GM12878 (cell line): ENCODE results near the gene NUP85.

ENCODE experiments used
- CHD4 ChIP-seq: fragments of 200-600 bp; sonication (generic); IDR thresholded peaks from 2 replicates; pipeline ENCODE4 v1.6.1; 2016; ENCODE audit warnings: mild to moderate bottlenecking
- HCFC1 ChIP-seq: fragments of 150-350 bp; IDR thresholded peaks from 2 replicates; pipeline ENCODE4 v1.6.1; 2014; ENCODE audit warnings: low read length
- JUND ChIP-seq: IDR thresholded peaks from 2 replicates; pipeline ENCODE4 v1.6.1; 2012; ENCODE audit warnings: low read depth, mild to moderate bottlenecking, low read length, improper control_type of control experiment, moderate library complexity
- KDM1A ChIP-seq: fragments of 200-600 bp; sonication (generic); IDR thresholded peaks from 2 replicates; pipeline ENCODE4 v1.6.1; 2016; ENCODE audit warnings: borderline replicate concordance
- POLR2A ChIP-seq: IDR thresholded peaks from 2 replicates; pipeline ENCODE4 v1.6.1; 2011; ENCODE audit warnings: low read depth, mild to moderate bottlenecking, low read length
- POLR2AphosphoS5 ChIP-seq: IDR thresholded peaks from 2 replicates; pipeline ENCODE4 v1.6.1; 2011; ENCODE audit warnings: mild to moderate bottlenecking, low read length, inconsistent platforms
- POU2F2 ChIP-seq: IDR thresholded peaks from 3 replicates; pipeline ENCODE4 v1.6.1; 2011; ENCODE audit warnings: low read depth, mild to moderate bottlenecking, low read length, borderline replicate concordance
- SIX5 ChIP-seq: IDR thresholded peaks from 2 replicates; pipeline ENCODE4 v1.6.1; 2011; ENCODE audit warnings: mild to moderate bottlenecking, low read depth, low read length, moderate library complexity; ENCODE audit not compliant: severe bottlenecking
- SMC3 ChIP-seq: IDR thresholded peaks from 2 replicates; pipeline ENCODE4 v1.6.1; 2011; ENCODE audit warnings: low read length, improper control_type of control experiment, borderline replicate concordance
- TCF12 ChIP-seq: IDR thresholded peaks from 2 replicates; pipeline ENCODE4 v1.6.1; 2011; ENCODE audit warnings: low read depth, mild to moderate bottlenecking, low read length
- YY1 ChIP-seq: IDR thresholded peaks from 2 replicates; pipeline ENCODE4 v1.6.1; 2011; ENCODE audit warnings: low read depth, mild to moderate bottlenecking, low read length
- ZZZ3 ChIP-seq: IDR thresholded peaks from 2 replicates; pipeline ENCODE4 v1.6.1; 2011; ENCODE audit warnings: low read depth; ENCODE audit not compliant: control insufficient read depth, insufficient read length
- TF ChIP-seq, protein P1 (sequence below), 3 experiments: IDR thresholded peaks in 2 of 3; conservative IDR thresholded peaks in 1 of 3; 2 replicates each; pipeline ENCODE4 v1.5.1; 2011; ENCODE audit warnings: low read depth in 3 of 3, low read length in 3 of 3, mild to moderate bottlenecking in 3 of 3, control low read depth in 2 of 3, moderate library complexity in 2 of 3, inconsistent platforms in 1 of 3, mixed read lengths in 1 of 3; ENCODE audit not compliant: control insufficient read depth in 2 of 3, insufficient read depth in 1 of 3; ENCODE audit errors: extremely low read depth in 1 of 3
- TF ChIP-seq, protein P2 (sequence below): IDR thresholded peaks from 2 replicates; pipeline ENCODE4 v1.6.1; 2012; ENCODE audit warnings: mild to moderate bottlenecking, low read depth, low read length

DNA sequence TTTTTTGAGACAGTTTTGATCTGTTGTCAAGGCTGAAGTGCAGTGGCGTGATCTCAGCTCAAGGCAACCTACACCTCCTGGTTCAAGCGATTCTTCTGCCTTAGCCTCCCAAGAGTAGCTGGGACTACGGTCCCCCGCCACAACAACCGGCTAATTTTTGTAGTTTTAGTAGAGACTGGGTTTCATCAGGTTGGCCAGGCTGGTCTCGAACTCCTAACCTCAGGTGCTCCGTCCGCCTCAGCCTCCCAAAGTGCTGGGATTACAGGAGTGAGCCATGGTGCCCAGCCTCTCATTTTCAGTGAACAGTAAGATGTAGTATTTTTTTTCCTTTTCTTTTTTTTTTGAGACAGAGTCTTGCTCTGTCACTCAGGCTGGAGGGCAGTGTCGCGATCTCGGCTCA is 30.5 kb upstream of the NUP85 start:
- TF ChIP-seq SIX5 = no peak
- TF ChIP-seq, protein P1, sequence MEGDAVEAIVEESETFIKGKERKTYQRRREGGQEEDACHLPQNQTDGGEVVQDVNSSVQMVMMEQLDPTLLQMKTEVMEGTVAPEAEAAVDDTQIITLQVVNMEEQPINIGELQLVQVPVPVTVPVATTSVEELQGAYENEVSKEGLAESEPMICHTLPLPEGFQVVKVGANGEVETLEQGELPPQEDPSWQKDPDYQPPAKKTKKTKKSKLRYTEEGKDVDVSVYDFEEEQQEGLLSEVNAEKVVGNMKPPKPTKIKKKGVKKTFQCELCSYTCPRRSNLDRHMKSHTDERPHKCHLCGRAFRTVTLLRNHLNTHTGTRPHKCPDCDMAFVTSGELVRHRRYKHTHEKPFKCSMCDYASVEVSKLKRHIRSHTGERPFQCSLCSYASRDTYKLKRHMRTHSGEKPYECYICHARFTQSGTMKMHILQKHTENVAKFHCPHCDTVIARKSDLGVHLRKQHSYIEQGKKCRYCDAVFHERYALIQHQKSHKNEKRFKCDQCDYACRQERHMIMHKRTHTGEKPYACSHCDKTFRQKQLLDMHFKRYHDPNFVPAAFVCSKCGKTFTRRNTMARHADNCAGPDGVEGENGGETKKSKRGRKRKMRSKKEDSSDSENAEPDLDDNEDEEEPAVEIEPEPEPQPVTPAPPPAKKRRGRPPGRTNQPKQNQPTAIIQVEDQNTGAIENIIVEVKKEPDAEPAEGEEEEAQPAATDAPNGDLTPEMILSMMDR (IDR thresholded peaks at IDR 0.05 in 2 of 3, conservative IDR thresholded peaks at IDR 0.05 in 1 of 3; ENCODE audit: control insufficient read depth in 2 of 3, extremely low read depth in 1 of 3, insufficient read depth in 1 of 3, low read depth in 3 of 3, low read length in 3 of 3) = no peak
- no peak for TF ChIP-seq YY1
- TF ChIP-seq HCFC1 = no peak
- TF ChIP-seq POU2F2 = no peak
- no peak for TF ChIP-seq KDM1A
- TF ChIP-seq, protein P2, sequence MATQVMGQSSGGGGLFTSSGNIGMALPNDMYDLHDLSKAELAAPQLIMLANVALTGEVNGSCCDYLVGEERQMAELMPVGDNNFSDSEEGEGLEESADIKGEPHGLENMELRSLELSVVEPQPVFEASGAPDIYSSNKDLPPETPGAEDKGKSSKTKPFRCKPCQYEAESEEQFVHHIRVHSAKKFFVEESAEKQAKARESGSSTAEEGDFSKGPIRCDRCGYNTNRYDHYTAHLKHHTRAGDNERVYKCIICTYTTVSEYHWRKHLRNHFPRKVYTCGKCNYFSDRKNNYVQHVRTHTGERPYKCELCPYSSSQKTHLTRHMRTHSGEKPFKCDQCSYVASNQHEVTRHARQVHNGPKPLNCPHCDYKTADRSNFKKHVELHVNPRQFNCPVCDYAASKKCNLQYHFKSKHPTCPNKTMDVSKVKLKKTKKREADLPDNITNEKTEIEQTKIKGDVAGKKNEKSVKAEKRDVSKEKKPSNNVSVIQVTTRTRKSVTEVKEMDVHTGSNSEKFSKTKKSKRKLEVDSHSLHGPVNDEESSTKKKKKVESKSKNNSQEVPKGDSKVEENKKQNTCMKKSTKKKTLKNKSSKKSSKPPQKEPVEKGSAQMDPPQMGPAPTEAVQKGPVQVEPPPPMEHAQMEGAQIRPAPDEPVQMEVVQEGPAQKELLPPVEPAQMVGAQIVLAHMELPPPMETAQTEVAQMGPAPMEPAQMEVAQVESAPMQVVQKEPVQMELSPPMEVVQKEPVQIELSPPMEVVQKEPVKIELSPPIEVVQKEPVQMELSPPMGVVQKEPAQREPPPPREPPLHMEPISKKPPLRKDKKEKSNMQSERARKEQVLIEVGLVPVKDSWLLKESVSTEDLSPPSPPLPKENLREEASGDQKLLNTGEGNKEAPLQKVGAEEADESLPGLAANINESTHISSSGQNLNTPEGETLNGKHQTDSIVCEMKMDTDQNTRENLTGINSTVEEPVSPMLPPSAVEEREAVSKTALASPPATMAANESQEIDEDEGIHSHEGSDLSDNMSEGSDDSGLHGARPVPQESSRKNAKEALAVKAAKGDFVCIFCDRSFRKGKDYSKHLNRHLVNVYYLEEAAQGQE = no peak
- no peak for TF ChIP-seq JUND
- TF ChIP-seq POLR2AphosphoS5 = no peak
- TF ChIP-seq POLR2A = no peak
- no peak for TF ChIP-seq ZZZ3
- TF ChIP-seq TCF12 = no peak
- TF ChIP-seq CHD4 = no peak
- TF ChIP-seq SMC3 = no peak
